ENCODE data around the gene PLCE1.

DNA sequence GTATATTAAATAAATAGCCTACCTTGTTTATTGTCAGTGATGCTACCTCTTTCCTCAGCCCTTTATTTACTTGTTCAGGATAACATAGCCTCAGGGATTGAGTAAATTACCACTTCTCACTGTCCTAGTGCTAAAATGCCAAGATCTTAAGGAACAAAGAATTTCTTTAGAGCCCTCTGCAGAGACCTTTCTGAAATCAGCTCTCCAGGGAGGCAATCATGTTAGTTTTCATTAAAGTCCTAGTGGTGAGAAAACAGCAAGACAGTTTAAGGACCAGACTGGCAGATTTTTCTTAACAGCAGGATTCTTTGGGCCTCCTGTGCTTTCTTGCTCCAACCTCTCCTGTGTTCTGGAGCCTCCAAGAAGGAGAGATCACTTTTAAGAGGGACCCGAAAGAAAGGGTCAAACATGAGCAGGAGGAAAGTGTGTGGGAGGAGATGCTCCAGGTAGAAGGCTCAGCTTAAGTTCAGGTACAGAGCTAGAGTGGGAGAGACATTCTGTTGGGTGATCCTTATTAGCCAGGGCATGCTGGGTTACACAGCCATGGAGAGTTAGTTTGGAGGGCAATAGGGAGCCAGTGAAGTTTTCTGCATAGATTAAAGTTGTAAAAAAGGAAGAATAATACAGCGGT is 1.2 kb upstream of the PLCE1 start:
- TF ChIP-seq, protein P1, sequence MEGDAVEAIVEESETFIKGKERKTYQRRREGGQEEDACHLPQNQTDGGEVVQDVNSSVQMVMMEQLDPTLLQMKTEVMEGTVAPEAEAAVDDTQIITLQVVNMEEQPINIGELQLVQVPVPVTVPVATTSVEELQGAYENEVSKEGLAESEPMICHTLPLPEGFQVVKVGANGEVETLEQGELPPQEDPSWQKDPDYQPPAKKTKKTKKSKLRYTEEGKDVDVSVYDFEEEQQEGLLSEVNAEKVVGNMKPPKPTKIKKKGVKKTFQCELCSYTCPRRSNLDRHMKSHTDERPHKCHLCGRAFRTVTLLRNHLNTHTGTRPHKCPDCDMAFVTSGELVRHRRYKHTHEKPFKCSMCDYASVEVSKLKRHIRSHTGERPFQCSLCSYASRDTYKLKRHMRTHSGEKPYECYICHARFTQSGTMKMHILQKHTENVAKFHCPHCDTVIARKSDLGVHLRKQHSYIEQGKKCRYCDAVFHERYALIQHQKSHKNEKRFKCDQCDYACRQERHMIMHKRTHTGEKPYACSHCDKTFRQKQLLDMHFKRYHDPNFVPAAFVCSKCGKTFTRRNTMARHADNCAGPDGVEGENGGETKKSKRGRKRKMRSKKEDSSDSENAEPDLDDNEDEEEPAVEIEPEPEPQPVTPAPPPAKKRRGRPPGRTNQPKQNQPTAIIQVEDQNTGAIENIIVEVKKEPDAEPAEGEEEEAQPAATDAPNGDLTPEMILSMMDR (IDR thresholded peaks at IDR 0.05), result peak in 1 of 12 donors; percentile 21
- no peak for TF ChIP-seq POLR2A (IDR thresholded peaks at IDR 0.05)
